ENCODE data around the gene ACOX3.

- TF ChIP-seq POLR2AphosphoS5 (IDR thresholded peaks at IDR 0.05; ENCODE audit: low read length) = no peak
- TF ChIP-seq CTCF (IDR thresholded peaks at IDR 0.05 in 2 of 3, conservative IDR thresholded peaks at IDR 0.05 in 1 of 3; ENCODE audit: control insufficient read depth in 2 of 3, extremely low read depth in 1 of 3, insufficient read depth in 1 of 3, low read depth in 3 of 3, low read length in 3 of 3) = no peak
- no peak for TF ChIP-seq ASH2L (IDR thresholded peaks at IDR 0.05; ENCODE audit: borderline replicate concordance, low read depth)
- TF ChIP-seq SUZ12 (IDR thresholded peaks at IDR 0.05; ENCODE audit: unreplicated experiment) = no peak
Observed at GRCh38 chr4:8368998-8369397, 71.5 kb downstream of the ACOX3 start.
